Panc1 (cell line): ENCODE measurements around the gene OXT. TPM values are rescaled to one million over a fixed set of nuclear protein-coding genes. Genes with fewer than 3 reads are reported as not detected.
"Not testable (repeated sequence)": the region's sequence is repeated elsewhere in the genome, so short reads cannot be mapped to it uniquely, and the experiment has no call there.

Experiments used
- ATAC-seq: fragments of 200-7000 bp; cut with Tn5 transposase; 2 replicates; pipeline ENCODE4 v1.9.1; 2020; ENCODE audit warnings: mild to moderate bottlenecking, moderate library complexity
- BruUV-seq: library from RNA; stranded (reverse); fragments of 400-500 nt; replicated peaks from 2 replicates; lab custom pipeline; 2021; lab: Mats Ljungman, UMichigan
- CTCF ChIA-PET: fragments of 300-600 bp; sonication (Branson Sonifier 250); formaldehyde crosslinking; loops from one replicate; lab custom pipeline; 2022; ENCODE audit warnings: antibody characterized with exemption; lab: Charles Lee
- POLR2A ChIA-PET: fragments of 300-600 bp; sonication (Branson Sonifier 250); formaldehyde crosslinking; loops from one replicate; lab custom pipeline; 2022; ENCODE audit warnings: antibody characterized with exemption; lab: Charles Lee
- DNase-seq: peaks from one replicate; pipeline ENCODE4 v3.0.0-alpha.2; 2010; ENCODE audit warnings: low read depth, low spot score
- H3K27ac ChIP-seq: 2 replicates; pipeline ENCODE4 v1.5.1; 2011; ENCODE audit warnings: mild to moderate bottlenecking, low read length, inconsistent platforms
- H3K27me3 ChIP-seq: fragments of 200-500 bp; sonication (Bioruptor generic); 2 replicates; pipeline ENCODE4 v1.6.0; 2014; ENCODE audit warnings: low read length, inconsistent platforms; ENCODE audit not compliant: control insufficient read depth, insufficient read depth
- H3K36me3 ChIP-seq: fragments of 200-500 bp; sonication (Bioruptor generic); 2 replicates; pipeline ENCODE4 v1.5.1; 2014; ENCODE audit warnings: inconsistent platforms, mild to moderate bottlenecking, low read length, moderate library complexity; ENCODE audit not compliant: control insufficient read depth, insufficient read depth
- H3K4me1 ChIP-seq: 2 replicates; pipeline ENCODE4 v1.5.1; 2011; ENCODE audit warnings: inconsistent platforms, mild to moderate bottlenecking, low read length, moderate library complexity; ENCODE audit not compliant: control insufficient read depth, insufficient read depth
- H3K4me3 ChIP-seq, 2 experiments: 2 replicates each; pipeline ENCODE4 v1.5.1; 2011 to 2012; ENCODE audit warnings: low read depth in 2 of 2, low read length in 2 of 2, mild to moderate bottlenecking in 2 of 2, inconsistent platforms in 1 of 2, moderate library complexity in 1 of 2
- H3K9me3 ChIP-seq: fragments of 200-500 bp; sonication (Bioruptor generic); 2 replicates; pipeline ENCODE4 v1.5.1; 2014; ENCODE audit warnings: low read depth, mild to moderate bottlenecking, inconsistent platforms, low read length, moderate library complexity; ENCODE audit not compliant: control insufficient read depth, insufficient read depth
- POLR2AphosphoS5 ChIP-seq: IDR thresholded peaks from 2 replicates; pipeline ENCODE4 v1.6.1; 2012; ENCODE audit warnings: mild to moderate bottlenecking, low read depth, low read length, moderate library complexity
- REST ChIP-seq, 2 experiments: IDR thresholded peaks; 2 replicates each; pipeline ENCODE4 v1.6.1; 2011 to 2012; ENCODE audit warnings: low read depth in 2 of 2, control low read depth in 1 of 2, low read length in 1 of 2, mild to moderate bottlenecking in 1 of 2, moderate library complexity in 1 of 2; ENCODE audit not compliant: insufficient read depth in 1 of 2
- SIN3A ChIP-seq: IDR thresholded peaks from 2 replicates; pipeline ENCODE4 v1.6.1; 2012; ENCODE audit warnings: low read depth, mild to moderate bottlenecking, low read length, moderate library complexity, borderline replicate concordance; ENCODE audit not compliant: insufficient read depth
- TCF7L2 ChIP-seq: IDR thresholded peaks from 2 replicates; pipeline ENCODE4 v1.6.1; 2011; ENCODE audit warnings: mild to moderate bottlenecking, low read depth, low read length, inconsistent platforms
- in situ Hi-C: cut with HindIII; loops from 2 replicates; pipeline ENCODE4 v1.10.0; 2016; ENCODE audit warnings: low sequenced_read_pairs, low pct_unique_long_range_greater_than_20kb
- intact Hi-C: fragments of 100-400 bp; cut with micrococcal nuclease; formaldehyde crosslinking; loops from one replicate; pipeline ENCODE4 v1.10.0; 2022; ENCODE audit not compliant: unreplicated experiment
- total RNA-seq: library from RNA; stranded (reverse); gene quantifications from one replicate; pipeline ENCODE4 v1.2.1, GENCODE V29; 2021; ENCODE audit not compliant: unreplicated experiment
- TF ChIP-seq, protein P1 (sequence below): fragments of 450-650 bp; IDR thresholded peaks from 2 replicates; pipeline ENCODE4 v1.5.1; 2017; ENCODE audit warnings: mild to moderate bottlenecking

The OXT gene
- total RNA-seq, 1 experiment from 2014 or later: not detected

- no peak for DNase-seq
- no peaks in the 10 kb centered on the region for H3K36me3 ChIP-seq
- CTCF ChIA-PET: interaction anchor here (0.5 to 0.6 kb wide), 3 partner anchors 62 to 76 kb away, joined by 3 to 6 read pairs (median 4); no protein-coding TSS in a partner anchor
- no peak overlapping the region for H3K27ac ChIP-seq
- no peak overlapping the region for H3K4me3 ChIP-seq
- BruUV-seq: no TSS peak
- H3K27me3 ChIP-seq: no peaks in the 10 kb centered on the region
- TF ChIP-seq, protein P1, sequence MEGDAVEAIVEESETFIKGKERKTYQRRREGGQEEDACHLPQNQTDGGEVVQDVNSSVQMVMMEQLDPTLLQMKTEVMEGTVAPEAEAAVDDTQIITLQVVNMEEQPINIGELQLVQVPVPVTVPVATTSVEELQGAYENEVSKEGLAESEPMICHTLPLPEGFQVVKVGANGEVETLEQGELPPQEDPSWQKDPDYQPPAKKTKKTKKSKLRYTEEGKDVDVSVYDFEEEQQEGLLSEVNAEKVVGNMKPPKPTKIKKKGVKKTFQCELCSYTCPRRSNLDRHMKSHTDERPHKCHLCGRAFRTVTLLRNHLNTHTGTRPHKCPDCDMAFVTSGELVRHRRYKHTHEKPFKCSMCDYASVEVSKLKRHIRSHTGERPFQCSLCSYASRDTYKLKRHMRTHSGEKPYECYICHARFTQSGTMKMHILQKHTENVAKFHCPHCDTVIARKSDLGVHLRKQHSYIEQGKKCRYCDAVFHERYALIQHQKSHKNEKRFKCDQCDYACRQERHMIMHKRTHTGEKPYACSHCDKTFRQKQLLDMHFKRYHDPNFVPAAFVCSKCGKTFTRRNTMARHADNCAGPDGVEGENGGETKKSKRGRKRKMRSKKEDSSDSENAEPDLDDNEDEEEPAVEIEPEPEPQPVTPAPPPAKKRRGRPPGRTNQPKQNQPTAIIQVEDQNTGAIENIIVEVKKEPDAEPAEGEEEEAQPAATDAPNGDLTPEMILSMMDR: peak; percentile 91
- TF ChIP-seq REST (IDR thresholded peaks at IDR 0.05; ENCODE audit: insufficient read depth in 1 of 2, low read depth in 2 of 2, low read length in 1 of 2): no peak
- ATAC-seq: peak; percentile 70
- POLR2A ChIA-PET: no interaction called here
- intact Hi-C loops (loop anchor here (1.0 to 5.0 kb wide), 2 partner anchors 19 to 53 kb away; no protein-coding TSS in a partner anchor), in situ Hi-C loops (no loop called here)
- H3K4me1 ChIP-seq: no peaks in the 10 kb centered on the region; the same call in 1 of the 2 replicates
- H3K9me3 ChIP-seq: no peaks in the 10 kb centered on the region
Observed at GRCh38 chr20:3115190-3116107, 44.0 kb downstream of the OXT start.

DNA sequence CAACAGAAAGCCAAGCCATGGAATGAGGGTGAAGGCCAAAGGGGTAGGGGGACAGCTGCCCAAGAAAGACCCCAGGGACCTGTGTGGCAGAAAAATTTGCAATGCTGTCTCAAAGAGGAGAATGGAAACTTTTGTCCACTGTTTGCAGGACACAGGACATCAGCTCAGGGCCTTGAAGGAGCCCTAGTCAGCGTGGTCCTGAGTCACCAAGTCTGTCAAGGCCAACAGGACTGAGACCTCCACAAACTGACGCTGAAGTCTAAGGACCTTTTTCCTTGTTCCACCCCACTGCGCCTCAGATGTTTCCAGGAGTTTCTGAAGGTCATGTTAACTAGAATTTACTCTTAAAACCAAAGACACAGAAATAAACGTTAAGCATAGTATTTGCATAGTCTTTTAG lies 44.9 kb downstream of the OXT start:
- Histone ChIP-seq H3K9me3 (no peaks in the 10 kb centered on the region), H3K4me3 (no peak overlapping the region), H3K27me3 (no peaks in the 10 kb centered on the region), H3K4me1 (no peaks in the 10 kb centered on the region; the same call in 1 of the 2 replicates), H3K36me3 (no peaks in the 10 kb centered on the region), H3K27ac (no peak overlapping the region)
- in situ Hi-C loops (no loop called here), intact Hi-C loops (loop anchor here (1.0 to 5.0 kb wide), 2 partner anchors 20 to 54 kb away; no protein-coding TSS in a partner anchor)
- CTCF ChIA-PET: no interaction called here
- TF ChIP-seq REST (IDR thresholded peaks at IDR 0.05; ENCODE audit: insufficient read depth in 1 of 2, low read depth in 2 of 2, low read length in 1 of 2): no peak
- TF ChIP-seq, protein P1: no peak
- no peak for TF ChIP-seq SIN3A
- TF ChIP-seq TCF7L2: no peak
- TF ChIP-seq POLR2AphosphoS5: no peak
- ATAC-seq (no peak), DNase-seq (no peak)
- POLR2A ChIA-PET: no interaction called here
- no TSS peak for BruUV-seq

DNA sequence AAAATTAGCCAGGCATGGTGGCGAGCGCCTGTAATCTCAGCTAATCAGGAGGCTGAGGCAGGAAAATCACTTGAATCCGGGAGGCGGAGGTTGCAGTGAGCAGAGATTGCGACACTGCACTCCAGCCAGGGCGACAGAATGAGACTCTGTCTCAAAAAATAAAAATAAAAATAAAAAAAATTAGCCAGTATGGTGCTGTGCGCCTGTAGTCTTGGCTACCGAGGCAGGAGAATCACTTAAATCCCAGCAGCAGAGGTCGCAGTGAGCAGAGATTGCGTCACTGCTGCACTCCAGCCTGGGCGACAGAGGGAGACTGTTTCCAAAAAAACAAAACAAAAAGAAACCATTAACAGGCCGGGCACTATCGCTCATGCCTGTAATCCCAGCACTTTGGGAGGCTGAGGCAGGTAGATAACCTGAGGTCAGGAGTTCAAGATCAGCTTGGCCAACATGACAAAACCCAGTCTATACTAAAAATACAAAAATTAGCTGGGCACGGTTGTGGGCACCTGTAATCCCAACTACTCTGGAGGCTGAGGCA lies 46.5 kb downstream of the OXT start:
- POLR2A ChIA-PET, H3K27ac ChIP-seq, H3K4me3 ChIP-seq, DNase-seq, H3K9me3 ChIP-seq, CTCF ChIA-PET, BruUV-seq, H3K4me1 ChIP-seq, H3K36me3 ChIP-seq, H3K27me3 ChIP-seq, in situ Hi-C loops: not testable (repeated sequence)
- peak; percentile 67 for ATAC-seq
- intact Hi-C loops: loop anchor here (5.0 kb wide), 1 partner anchor 56 kb away; no protein-coding TSS in a partner anchor
